GM12878 (cell line): Measurements from ENCODE around the gene FTHL17. TPM values are rescaled to one million over a fixed set of nuclear protein-coding genes. Genes with fewer than 3 reads are reported as not detected.

ENCODE experiments used
- CBFB ChIP-seq: IDR thresholded peaks from 2 replicates; pipeline ENCODE4 v1.6.1; 2016; ENCODE audit warnings: antibody characterized with exemption, low read depth
- CTCF ChIP-seq, 3 experiments: IDR thresholded peaks in 2 of 3; conservative IDR thresholded peaks in 1 of 3; 2 replicates each; pipeline ENCODE4 v1.5.1; 2011; ENCODE audit warnings: low read depth in 3 of 3, low read length in 3 of 3, mild to moderate bottlenecking in 3 of 3, control low read depth in 2 of 3, moderate library complexity in 2 of 3, inconsistent platforms in 1 of 3, mixed read lengths in 1 of 3; ENCODE audit not compliant: control insufficient read depth in 2 of 3, insufficient read depth in 1 of 3; ENCODE audit errors: extremely low read depth in 1 of 3
- IKZF1 ChIP-seq: fragments of 450-650 bp; conservative IDR thresholded peaks from 2 replicates; pipeline ENCODE4 v1.6.1; 2017; ENCODE audit warnings: antibody characterized with exemption, mild to moderate bottlenecking
- IKZF2 ChIP-seq, 2 experiments: fragments of 450-650 bp; IDR thresholded peaks; 2 replicates each; pipeline ENCODE4 v1.6.1; 2017; ENCODE audit warnings: mild to moderate bottlenecking in 2 of 2, moderate library complexity in 2 of 2
- NR2C2 ChIP-seq: IDR thresholded peaks from 2 replicates; pipeline ENCODE4 v1.6.1; 2011; ENCODE audit warnings: borderline replicate concordance, low read depth; ENCODE audit not compliant: control insufficient read depth, insufficient read length
- PKNOX1 ChIP-seq: fragments of 450-650 bp; IDR thresholded peaks from 2 replicates; pipeline ENCODE4 v1.6.1; 2016; ENCODE audit warnings: mild to moderate bottlenecking
- RAD21 ChIP-seq: IDR thresholded peaks from 2 replicates; pipeline ENCODE4 v1.6.1; 2011; ENCODE audit warnings: mild to moderate bottlenecking, low read depth, low read length, moderate library complexity; ENCODE audit not compliant: insufficient read depth
- RUNX3 ChIP-seq: IDR thresholded peaks from 2 replicates; pipeline ENCODE4 v1.6.1; 2012; ENCODE audit warnings: low read length, inconsistent platforms
- SMC3 ChIP-seq: IDR thresholded peaks from 2 replicates; pipeline ENCODE4 v1.6.1; 2011; ENCODE audit warnings: low read length, improper control_type of control experiment, borderline replicate concordance
- STAT3 ChIP-seq: IDR thresholded peaks from 2 replicates; pipeline ENCODE4 v1.6.1; 2011; ENCODE audit warnings: low read depth, low read length, improper control_type of control experiment
- TARDBP ChIP-seq: IDR thresholded peaks from 2 replicates; pipeline ENCODE4 v1.6.1; 2016; ENCODE audit warnings: borderline replicate concordance
- polyA plus RNA-seq, 11 experiments: library from polyadenylated mRNA; depleted of rRNA in 4 of 11; unstranded in 6 of 11; stranded (reverse) in 5 of 11; fragments of >200 nt; fragmentation: Nextera tagmentation in 4 of 11; fragmentation: Illumina TruSeq in 1 of 11; extraction: Ambion mirVana in 4 of 11; extraction: Trizol in 1 of 11; gene quantifications; 1 replicate in 1 of 11; 2 replicates in 10 of 11; pipeline versions ENCODE4 v1.2.1 to v1.2.3, GENCODE V29; 2011 to 2016; ENCODE audit warnings: inconsistent platforms in 2 of 11, missing spikeins in 2 of 11, low read depth in 1 of 11
- total RNA-seq, 4 experiments: library from RNA; depleted of rRNA in 3 of 4; stranded (reverse); fragments of >200 nt in 3 of 4; fragmentation: Illumina TruSeq in 1 of 4; extraction: Trizol in 1 of 4; gene quantifications; 2 replicates each; pipeline versions ENCODE4 v1.2.1 to v1.2.3, GENCODE V29; 2013 to 2021
- TF ChIP-seq, protein P1 (sequence below): fragments of 150-350 bp; IDR thresholded peaks from 2 replicates; pipeline ENCODE4 v1.6.1; 2016; ENCODE audit warnings: low read depth, low read length

Gene FTHL17
- total and polyA plus RNA-seq, 10 of the 15 experiments (the other 5 are each of a cell fraction or from before 2014, with no cell fraction given) = not detected

DNA sequence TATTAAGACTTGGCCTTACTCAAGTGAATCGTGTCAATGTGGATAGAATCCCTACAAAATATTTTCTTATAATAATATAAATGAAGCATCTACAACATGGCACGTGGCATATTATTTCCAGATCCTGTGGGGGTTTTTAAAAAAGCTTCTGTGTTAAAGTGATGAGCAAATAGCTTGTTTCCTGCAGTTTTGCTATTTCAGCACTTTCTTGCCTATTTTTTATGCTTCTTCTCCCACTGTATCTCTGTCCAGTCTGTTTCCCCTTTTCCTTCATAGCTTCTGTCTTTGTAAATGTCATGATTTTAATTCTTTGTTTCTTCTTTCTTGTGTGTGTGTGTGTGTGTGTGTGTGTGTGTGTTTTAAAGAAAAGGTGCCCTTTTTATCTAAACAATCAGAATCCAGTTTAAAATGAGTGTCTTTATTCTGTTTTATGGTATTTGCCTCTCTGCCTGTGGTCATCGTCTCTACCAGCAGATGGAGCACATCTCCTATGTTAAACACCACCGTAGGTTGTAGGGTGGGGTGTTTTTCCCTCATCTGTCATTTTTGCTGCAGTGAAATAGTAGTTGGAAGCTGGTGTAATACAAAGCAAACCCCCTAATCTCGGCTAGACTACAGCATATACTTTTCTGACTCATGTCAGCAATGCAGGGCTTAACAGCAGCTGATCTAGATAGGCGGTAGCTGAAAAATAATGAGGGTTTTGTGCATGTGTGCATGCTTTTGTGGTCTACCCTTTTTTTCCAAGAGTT, 33.1 kb downstream of the FTHL17 start (continued):
- TF ChIP-seq PKNOX1 (peak; percentile 27; the same call in 1 of the 2 replicates), SMC3 (peak; percentile 94), STAT3 (0 out of 2 replicates have a peak, but pooled peaks have one; percentile 30), RUNX3 (peak; percentile 77), TARDBP (no peak), IKZF2 (IDR thresholded peaks at IDR 0.05) (peak in 1 of 2 experiments; percentile 53; a peak in 1 of 4 replicates), CBFB (peak; percentile 17; the same call in 1 of the 2 replicates), RAD21 (peak; percentile 88), CTCF (IDR thresholded peaks at IDR 0.05 in 2 of 3, conservative IDR thresholded peaks at IDR 0.05 in 1 of 3; ENCODE audit: control insufficient read depth in 2 of 3, extremely low read depth in 1 of 3, insufficient read depth in 1 of 3, low read depth in 3 of 3, low read length in 3 of 3) (peak; percentile 64 to 77 (median 68)), NR2C2 (no peak), IKZF1 (0 out of 2 replicates have a peak, but pooled peaks have one; percentile 24)
- TF ChIP-seq, protein P1, sequence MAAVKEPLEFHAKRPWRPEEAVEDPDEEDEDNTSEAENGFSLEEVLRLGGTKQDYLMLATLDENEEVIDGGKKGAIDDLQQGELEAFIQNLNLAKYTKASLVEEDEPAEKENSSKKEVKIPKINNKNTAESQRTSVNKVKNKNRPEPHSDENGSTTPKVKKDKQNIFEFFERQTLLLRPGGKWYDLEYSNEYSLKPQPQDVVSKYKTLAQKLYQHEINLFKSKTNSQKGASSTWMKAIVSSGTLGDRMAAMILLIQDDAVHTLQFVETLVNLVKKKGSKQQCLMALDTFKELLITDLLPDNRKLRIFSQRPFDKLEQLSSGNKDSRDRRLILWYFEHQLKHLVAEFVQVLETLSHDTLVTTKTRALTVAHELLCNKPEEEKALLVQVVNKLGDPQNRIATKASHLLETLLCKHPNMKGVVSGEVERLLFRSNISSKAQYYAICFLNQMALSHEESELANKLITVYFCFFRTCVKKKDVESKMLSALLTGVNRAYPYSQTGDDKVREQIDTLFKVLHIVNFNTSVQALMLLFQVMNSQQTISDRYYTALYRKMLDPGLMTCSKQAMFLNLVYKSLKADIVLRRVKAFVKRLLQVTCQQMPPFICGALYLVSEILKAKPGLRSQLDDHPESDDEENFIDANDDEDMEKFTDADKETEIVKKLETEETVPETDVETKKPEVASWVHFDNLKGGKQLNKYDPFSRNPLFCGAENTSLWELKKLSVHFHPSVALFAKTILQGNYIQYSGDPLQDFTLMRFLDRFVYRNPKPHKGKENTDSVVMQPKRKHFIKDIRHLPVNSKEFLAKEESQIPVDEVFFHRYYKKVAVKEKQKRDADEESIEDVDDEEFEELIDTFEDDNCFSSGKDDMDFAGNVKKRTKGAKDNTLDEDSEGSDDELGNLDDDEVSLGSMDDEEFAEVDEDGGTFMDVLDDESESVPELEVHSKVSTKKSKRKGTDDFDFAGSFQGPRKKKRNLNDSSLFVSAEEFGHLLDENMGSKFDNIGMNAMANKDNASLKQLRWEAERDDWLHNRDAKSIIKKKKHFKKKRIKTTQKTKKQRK = no peak
